Left renal pelvis (tissue), 4 donors: Measurements from ENCODE around the gene OSGEP. TPM values are rescaled to one million over a fixed set of nuclear protein-coding genes. Genes with fewer than 3 reads are reported as not detected.
A peak's percentile ranks its signal among the peaks of the same experiment; 100 is the strongest.
"Not testable (repeated sequence)": the region's sequence is repeated elsewhere in the genome, so short reads cannot be mapped to it uniquely, and the experiment has no call there.

Experiments
- DNase-seq, 4 donors: peaks; one replicate each; pipeline ENCODE4 v3.0.0-alpha.2; 2013; ENCODE audit warnings: low read depth in 4 of 4, low spot score in 3 of 4
- polyA plus RNA-seq, 4 donors: library from polyadenylated mRNA; unstranded; fragments of 120-200 nt; gene quantifications; one replicate each; pipeline ENCODE4 v1.2.1, GENCODE V29; 2013; ENCODE audit not compliant: insufficient read length in 4 of 4

Gene OSGEP
- polyA plus RNA-seq, 4 donors, result 39.6 to 80.8 (median 52.7) TPM

DNA sequence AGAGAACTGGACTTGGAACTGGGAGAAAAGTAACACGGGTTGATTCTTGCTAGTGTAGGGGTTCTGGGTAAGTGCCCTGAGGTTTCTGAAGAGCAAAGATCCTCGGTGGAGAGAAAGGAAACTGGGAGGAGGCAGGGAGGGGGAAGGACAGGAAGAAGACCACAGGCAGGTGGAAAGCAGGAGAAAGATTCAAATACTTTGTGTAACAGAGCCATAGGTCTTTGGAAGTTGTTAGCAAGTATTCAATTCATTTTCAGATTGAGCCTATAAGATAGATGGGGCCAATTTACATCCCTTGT, 15.9 kb upstream of the OSGEP start:
- no peak for DNase-seq

DNA sequence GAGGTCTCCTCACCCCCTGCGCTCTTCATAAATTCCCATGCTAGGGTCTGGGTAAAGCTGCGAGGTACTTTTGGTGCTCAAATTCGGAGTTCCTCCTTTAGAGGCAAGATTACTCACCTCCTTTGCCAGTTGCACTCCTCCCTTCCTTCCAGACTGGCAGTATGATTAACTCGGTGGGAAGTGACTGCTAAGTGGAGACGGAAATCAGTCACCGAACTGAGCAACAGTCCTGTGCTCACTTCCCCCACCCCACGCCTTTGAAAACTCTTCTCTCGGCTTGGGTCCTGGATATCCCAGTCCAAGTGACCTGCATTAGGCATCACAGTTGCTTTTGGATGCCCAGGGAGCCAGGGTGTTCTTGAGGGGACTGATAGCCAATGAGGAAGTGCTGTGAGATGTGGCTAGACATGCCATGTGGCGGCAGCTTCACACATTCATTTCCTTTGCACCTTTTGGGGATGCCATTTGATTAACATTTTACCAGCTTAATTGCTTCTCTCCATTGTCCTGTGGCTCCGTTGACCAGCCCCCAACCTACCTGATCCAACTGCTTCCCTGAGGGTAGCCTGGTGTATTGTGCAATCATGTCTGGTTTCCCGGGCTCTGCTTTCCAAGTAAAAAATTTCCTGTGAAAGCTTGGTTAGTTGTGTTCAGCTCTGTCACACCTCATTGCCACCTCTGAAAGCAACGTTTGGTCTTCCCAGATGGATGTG, 15.4 kb upstream of the OSGEP start:
- DNase-seq, result no peak

DNA sequence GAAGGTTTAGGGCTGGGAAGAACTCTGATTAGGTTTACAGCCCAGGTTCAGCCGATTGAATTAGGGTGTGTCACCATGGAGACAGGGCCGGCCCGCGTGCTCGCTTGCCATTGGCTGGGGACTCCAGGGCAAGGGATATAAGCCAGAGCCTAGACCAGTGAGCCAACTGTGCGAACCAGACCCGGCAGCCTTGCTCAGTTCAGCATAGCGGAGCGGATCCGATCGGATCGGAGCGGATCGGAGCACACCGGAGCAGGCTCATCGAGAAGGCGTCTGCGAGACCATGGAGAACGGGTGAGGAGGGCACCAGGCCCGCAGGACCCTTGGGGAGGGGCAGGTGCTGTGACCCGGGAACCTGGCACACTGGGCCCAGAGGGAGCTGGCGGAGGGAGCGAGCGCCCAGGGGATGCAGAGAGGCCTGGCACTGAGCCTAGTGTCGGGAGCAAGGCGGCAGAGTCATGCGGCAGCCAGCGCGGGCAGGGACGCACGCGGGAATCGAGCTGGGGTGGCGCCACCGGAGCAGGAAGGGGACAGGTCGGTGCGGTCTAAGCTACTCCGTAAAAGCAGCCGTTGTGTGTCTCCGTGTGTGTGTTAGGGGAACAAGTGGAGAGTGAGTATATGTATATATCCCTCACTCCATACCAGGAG, 14.8 kb upstream of the OSGEP start, which contains the start of gene PNP:
Gene PNP (plus strand): TSS at position 165 of the 648 bp plus-strand sequence. CDS start 119 bp downstream, at position 284.
- DNase-seq, result peak in 3 of 4 donors; percentile 66 to 69 (median 68)

DNA sequence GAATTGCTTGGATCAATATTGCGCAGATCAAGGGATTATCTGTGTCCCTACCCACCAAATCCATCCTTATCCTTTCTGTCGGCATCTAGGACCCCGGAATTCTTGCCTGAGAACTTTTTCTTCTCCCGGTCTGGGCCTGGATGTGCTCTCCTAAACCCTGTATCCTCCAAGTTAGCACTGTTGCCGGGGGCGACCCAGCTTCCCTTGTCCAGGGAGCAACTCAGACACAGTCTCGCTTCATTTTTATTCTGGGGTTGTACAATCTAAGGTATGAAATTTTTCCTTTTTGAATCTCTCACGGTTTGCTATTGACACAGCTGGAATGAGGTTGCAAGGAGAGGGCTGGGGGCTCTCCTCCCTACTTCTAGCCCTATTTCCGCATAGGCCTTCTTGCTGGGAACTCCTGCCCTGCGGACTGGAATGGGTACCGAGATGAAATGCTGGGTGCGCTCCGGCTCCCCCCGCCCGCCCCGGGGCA, 14.2 kb upstream of the OSGEP start:
- no peak for DNase-seq

- peak; percentile 98 to 99 (median 99) for DNase-seq
Observed at GRCh38 chr14:20461225-20462141, 6.9 kb upstream of the OSGEP start, which contains the start of gene PIP4P1. Gene PIP4P1, minus strand, starts transcription at chr14:20461434. Its CDS starts 109 bp downstream, at chr14:20461325.

DNA sequence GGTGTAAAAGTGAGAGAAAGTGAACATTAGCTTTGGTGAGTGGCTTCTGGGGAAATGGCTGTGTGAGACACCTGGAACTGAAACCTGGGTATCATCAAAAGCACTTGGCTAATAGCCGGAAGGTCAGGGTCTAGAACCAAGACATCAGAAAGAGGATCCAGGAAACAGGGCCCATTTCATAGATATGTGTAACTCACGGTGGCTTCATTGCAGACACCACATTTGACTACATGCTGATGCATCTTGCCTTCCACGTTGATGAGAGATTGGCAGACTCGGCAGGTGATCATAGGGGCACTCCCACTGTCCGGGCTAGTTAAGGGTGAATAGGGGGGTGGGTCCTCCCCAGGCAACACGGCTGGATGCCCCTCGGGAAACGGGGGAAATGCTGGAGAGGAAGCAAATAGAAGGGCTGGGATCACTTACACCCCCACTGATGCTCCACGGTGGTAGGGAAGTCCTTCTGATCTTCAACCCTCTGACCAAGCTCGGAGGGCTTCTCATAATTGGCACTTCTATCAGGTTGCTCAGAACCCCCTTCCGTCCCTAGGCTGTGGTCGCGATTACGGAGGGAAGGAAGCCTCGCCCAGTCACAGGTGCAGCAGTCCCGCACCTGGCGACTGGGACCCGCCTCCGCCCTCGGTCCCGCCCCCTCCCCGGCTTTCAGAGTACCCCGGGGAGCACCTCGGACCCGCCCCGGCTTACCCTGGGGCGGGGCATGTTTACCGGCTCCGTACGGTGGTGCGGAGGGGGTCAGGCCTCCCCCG, 6.0 kb upstream of the OSGEP start:
- no peak for DNase-seq

DNA sequence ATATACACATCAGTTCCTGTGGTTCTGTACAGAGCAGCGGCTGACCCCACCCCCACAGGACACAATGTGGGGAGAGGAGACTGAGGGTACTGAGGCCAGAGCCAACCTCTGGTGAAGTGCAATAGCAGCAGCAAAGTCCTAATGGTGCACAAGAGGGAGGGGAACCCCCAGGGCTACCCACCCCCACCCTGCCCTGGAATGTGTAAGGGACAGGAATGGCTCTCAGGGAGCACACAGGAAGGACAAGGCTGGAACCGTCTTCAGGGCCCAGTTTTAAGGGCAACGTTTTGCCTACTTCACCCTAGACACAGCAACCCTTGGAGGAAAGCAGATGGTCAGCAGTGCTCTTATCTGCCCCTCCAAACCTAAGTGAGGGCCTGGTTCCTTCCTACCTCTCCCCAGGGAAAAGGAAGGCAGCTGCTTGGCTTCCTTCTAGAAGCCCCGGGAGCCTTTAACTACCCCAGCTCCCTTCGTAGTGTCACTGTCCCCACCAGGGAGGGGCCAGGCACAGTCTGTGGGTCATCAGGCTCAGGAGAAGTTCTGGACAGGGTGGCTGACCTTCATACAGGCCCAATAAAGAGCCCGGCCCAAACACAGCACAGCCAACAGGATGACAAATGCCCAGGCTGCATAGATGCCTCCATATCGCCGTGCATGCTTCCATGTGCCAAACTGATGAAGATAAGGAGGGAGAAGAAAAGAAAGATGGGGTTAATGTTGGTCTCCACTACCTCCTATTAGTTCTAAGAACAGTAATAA, 3.6 kb upstream of the OSGEP start:
- no peak for DNase-seq

- DNase-seq, result no peak
Observed at GRCh38 chr14:20456971-20457370, 2.4 kb upstream of the OSGEP start.

DNA sequence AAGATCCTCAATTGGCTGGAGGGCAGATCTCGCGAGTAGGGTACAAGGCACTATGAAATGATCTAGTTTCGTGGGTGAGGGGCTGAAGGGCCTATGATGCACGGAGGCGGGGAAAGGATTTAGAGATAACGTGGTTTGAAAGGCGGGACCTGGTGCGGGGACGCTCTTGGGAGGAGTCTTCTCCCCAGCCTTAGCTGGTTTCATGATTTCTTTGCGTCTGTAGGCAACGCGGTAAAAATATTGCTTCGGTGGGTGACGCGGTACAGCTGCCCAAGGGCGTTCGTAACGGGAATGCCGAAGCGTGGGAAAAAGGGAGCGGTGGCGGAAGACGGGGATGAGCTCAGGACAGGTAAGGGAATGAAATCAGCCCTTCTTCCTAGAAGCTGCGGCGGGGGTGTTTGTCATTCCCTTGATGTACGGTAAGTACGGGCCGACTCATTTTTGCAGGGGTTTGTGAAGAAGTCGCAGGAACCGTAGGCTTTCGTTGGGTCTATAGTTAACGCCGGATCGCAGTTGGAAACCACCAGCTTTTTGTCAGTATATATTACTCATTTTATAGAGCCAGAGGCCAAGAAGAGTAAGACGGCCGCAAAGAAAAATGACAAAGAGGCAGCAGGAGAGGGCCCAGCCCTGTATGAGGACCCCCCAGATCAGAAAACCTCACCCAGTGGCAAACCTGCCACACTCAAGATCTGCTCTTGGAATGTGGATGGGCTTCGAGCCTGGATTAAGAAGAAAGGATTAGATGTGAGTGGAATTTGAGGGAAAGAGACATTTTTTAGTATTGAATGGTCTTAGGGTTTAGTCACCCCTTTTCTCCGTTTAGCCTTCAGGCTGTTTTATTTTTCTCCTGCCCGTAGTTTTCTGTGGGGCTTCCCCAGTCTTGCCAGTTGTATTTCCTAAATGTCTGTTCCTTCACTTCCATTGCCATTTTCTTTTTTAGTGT, 1.0 kb upstream of the OSGEP start:
- DNase-seq, result no peak

DNA sequence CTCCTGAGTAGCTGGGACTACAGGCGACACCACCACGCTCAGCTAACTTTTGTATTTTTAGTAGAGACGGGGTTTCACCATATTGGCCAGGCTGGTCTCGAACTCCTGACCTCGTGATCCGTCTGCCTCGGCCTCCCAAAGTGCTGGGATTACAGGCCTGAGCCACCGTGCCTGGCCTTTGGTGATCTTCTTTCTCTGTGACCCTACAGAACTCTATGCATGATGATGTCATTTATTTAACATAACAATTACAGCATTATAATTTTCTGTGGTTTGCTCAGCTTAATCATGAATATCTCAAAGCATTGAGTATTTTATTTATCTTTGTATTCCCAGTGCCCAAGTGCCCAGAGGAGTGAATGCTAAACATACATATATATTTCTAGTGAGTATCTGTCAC, 1.8 kb downstream of the OSGEP start:
- not testable (repeated sequence) for DNase-seq

- no peak for DNase-seq
Observed at GRCh38 chr14:20446889-20447288, 7.7 kb downstream of the OSGEP start.

DNA sequence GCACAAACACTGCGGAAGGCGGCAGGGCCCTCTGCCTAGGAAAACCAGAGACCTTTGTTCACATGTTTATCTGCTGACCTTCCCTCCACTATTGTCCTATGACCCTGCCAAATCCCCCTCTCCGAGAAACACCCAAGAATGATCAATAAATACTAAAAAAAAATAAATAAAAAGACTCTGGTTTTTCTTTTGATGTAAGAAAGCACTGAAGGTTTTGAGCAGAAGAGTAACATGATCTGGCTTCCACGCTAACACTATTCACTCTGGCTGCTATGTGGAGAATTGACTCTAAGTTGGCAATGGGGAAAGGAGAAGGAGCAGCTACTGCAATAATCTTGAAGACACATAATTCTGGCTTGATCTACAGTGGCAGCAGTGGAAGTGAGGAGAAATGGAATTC, 11.0 kb downstream of the OSGEP start:
- not testable (repeated sequence) for DNase-seq

GRCh38 chr14:20441461-20441860, 13.2 kb downstream of the OSGEP start:
- DNase-seq, result no peak

GRCh38 chr14:20440882-20441281, 13.7 kb downstream of the OSGEP start:
- DNase-seq, result no peak

DNA sequence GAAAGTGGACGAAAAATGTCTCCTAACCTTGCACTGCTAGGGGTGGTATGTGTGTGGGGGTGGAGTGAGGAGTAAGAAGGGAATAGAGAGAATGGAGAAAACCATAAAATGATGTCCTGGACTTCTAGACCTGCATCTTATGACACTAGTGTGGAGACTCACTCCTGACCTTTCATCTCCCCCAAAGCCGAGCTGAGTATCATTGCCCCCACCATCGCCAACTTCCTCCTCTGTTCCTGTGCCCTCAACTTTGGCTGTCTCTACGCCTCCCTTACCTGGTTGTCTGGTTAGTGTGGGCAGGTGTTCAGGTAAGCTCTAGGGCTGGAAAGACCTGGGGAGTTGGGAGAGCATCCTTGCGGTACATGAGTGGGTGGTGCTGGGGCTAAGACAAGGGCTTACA, 14.1 kb downstream of the OSGEP start:
- DNase-seq, result no peak

DNA sequence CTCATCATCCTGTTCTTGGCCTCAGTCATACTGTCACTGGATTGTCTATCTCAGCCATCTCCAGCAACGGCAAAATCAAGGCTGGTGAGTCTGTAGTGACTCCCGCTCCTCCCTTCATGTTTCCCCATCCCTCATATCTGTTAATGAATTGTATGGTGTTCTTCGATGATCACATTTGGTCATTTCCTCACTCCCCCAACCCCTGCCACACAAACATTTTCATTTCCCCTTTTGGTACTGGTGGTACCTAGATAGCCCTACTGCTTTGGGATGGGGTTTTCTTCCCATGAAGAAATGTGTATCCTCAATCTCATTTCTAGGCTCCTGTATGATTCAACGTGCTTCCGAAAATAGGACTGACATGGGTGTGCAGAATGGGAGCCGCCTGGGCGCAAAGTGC, 15.9 kb downstream of the OSGEP start:
- DNase-seq, result no peak

DNA sequence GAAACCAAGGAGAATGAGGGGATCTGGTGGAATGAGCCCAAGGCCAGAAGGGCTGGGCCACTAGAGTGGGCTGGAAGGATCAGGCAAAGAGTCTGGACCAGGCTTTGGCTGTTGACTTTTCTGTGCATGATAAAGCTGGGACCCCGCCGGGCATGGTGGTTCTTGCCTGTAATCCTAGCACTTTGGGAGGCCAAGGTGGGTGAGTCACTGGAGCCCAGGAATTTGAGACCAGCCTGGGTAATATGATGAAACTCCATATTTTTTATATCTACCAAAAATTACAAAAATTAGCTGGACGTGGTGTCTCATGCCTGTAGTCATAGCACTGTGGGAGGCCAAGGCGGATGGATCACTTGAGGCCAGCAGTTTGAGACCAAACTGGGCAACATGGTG, 18.3 kb downstream of the OSGEP start:
- no peak for DNase-seq

GRCh38 chr14:20435582-20436362, 18.8 kb downstream of the OSGEP start, which contains the start of gene KLHL33:
Gene KLHL33, minus strand, starts transcription at chr14:20436166. Its CDS starts 355 bp downstream, at chr14:20435811.
- DNase-seq, result no peak
